K562 (cell line): ENCODE measurements around the gene CHD6. TPM values are rescaled to one million over a fixed set of nuclear protein-coding genes. Genes with fewer than 3 reads are reported as not detected.

Experiments
- CBFA2T3 ChIP-seq: fragments of 450-650 bp; IDR thresholded peaks from 2 replicates; pipeline ENCODE4 v1.6.1; 2017
- CBX1 ChIP-seq: sonication (generic); IDR thresholded peaks from 2 replicates; pipeline ENCODE4 v1.6.1; 2016; ENCODE audit warnings: antibody characterized with exemption, low read depth, mild to moderate bottlenecking
- ETV6 ChIP-seq, 3 experiments: fragments of 150-350 bp in 1 of 3; sonication (generic) in 1 of 3; formaldehyde crosslinking in 1 of 3; IDR thresholded peaks; 2 replicates each; pipeline versions ENCODE4 v1.6.1 to v1.8.0; 2014 to 2022; ENCODE audit warnings: borderline replicate concordance in 2 of 3, low read depth in 2 of 3, antibody characterized with exemption in 1 of 3, low read length in 1 of 3, mild to moderate bottlenecking in 1 of 3, missing genetic modification reagents in 1 of 3
- FOXA3 ChIP-seq, 2 experiments: fragments of 450-650 bp in 1 of 2; sonication (generic) in 1 of 2; formaldehyde crosslinking; IDR thresholded peaks in 1 of 2; conservative IDR thresholded peaks in 1 of 2; 2 replicates each; pipeline versions ENCODE4 v1.4.0 to v1.8.0; 2020 to 2022; ENCODE audit warnings: mild to moderate bottlenecking in 2 of 2, missing genetic modification reagents in 1 of 2
- GATAD2A ChIP-seq: fragments of 450-650 bp; IDR thresholded peaks from 2 replicates; pipeline ENCODE4 v1.6.1; 2017
- HSF4 ChIP-seq: fragments of 250-450 bp; sonication (Bioruptor Pico); IDR thresholded peaks from 2 replicates; pipeline ENCODE4 v2.1.2; 2022; ENCODE audit warnings: mild to moderate bottlenecking, moderate library complexity, borderline replicate concordance
- ILF3 ChIP-seq: fragments of 450-650 bp; IDR thresholded peaks from 2 replicates; pipeline ENCODE4 v1.6.1; 2018; ENCODE audit warnings: antibody characterized with exemption, mild to moderate bottlenecking, moderate library complexity, borderline replicate concordance
- KDM2B ChIP-seq: fragments of 250-450 bp; sonication (Bioruptor Pico); IDR thresholded peaks from 2 replicates; pipeline ENCODE4 v1.8.0; 2021; ENCODE audit warnings: mild to moderate bottlenecking, moderate library complexity
- KLF10 ChIP-seq: fragments of 250-450 bp; sonication (Bioruptor Pico); IDR thresholded peaks from 2 replicates; pipeline ENCODE4 v1.6.1; 2021; ENCODE audit warnings: matching md5 sums
- KLF16 ChIP-seq: IDR thresholded peaks from 2 replicates; pipeline ENCODE4 v1.6.1; 2016; ENCODE audit warnings: antibody characterized with exemption
- MAFK ChIP-seq: IDR thresholded peaks from 2 replicates; pipeline ENCODE4 v1.6.1; 2011; ENCODE audit warnings: low read length, improper control_type of control experiment
- MEF2A ChIP-seq: IDR thresholded peaks from 2 replicates; pipeline ENCODE4 v1.6.1; 2011; ENCODE audit warnings: low read depth, mild to moderate bottlenecking, low read length, moderate library complexity; ENCODE audit not compliant: control insufficient read depth
- MTA2 ChIP-seq: fragments of 450-650 bp; IDR thresholded peaks from 2 replicates; pipeline ENCODE4 v1.6.1; 2016; ENCODE audit warnings: low read depth
- NCOR1 ChIP-seq: fragments of 450-650 bp; IDR thresholded peaks from 2 replicates; pipeline ENCODE4 v1.6.1; 2016; ENCODE audit warnings: mild to moderate bottlenecking, moderate library complexity
- NFIC ChIP-seq: fragments of 450-650 bp; IDR thresholded peaks from 2 replicates; pipeline ENCODE4 v1.6.1; 2017; ENCODE audit warnings: mild to moderate bottlenecking, inconsistent platforms
- PHTF2 ChIP-seq: fragments of 250-450 bp; sonication (Bioruptor Pico); IDR thresholded peaks from 2 replicates; pipeline ENCODE4 v1.5.0; 2021; ENCODE audit warnings: mild to moderate bottlenecking
- POU5F1 ChIP-seq: fragments of 150-350 bp; IDR thresholded peaks from 2 replicates; pipeline ENCODE4 v1.6.1; 2014; ENCODE audit warnings: borderline replicate concordance, low read length, low read depth, mild to moderate bottlenecking; ENCODE audit not compliant: partially characterized antibody
- SP1 ChIP-seq: sonication (generic); formaldehyde crosslinking; IDR thresholded peaks from 2 replicates; pipeline ENCODE4 v1.8.1; 2022; ENCODE audit warnings: mild to moderate bottlenecking, missing genetic modification reagents
- TAF1 ChIP-seq: IDR thresholded peaks from 2 replicates; pipeline ENCODE4 v1.6.1; 2011; ENCODE audit warnings: mild to moderate bottlenecking, low read length, moderate library complexity; ENCODE audit not compliant: insufficient read depth, control insufficient read depth, severe bottlenecking; ENCODE audit errors: extremely low read depth
- TAL1 ChIP-seq: fragments of 450-650 bp; IDR thresholded peaks from 2 replicates; pipeline ENCODE4 v1.6.1; 2016; ENCODE audit warnings: mild to moderate bottlenecking
- TCF3 ChIP-seq: sonication (generic); formaldehyde crosslinking; IDR thresholded peaks from 2 replicates; pipeline ENCODE4 v1.4.0; 2020; ENCODE audit warnings: mild to moderate bottlenecking, missing genetic modification reagents
- TCF7 ChIP-seq: sonication (generic); IDR thresholded peaks from 2 replicates; pipeline ENCODE4 v1.6.1; 2016; ENCODE audit warnings: antibody characterized with exemption, borderline replicate concordance
- XRCC5 ChIP-seq: fragments of 200-400 bp; formaldehyde crosslinking; IDR thresholded peaks from 2 replicates; pipeline ENCODE4 v1.6.1; 2017; ENCODE audit warnings: low read depth, mild to moderate bottlenecking, low read length
- ZNF224 ChIP-seq: sonication (generic); formaldehyde crosslinking; IDR thresholded peaks from 2 replicates; pipeline ENCODE4 v1.8.0; 2022; ENCODE audit warnings: mild to moderate bottlenecking, missing genetic modification reagents
- ZNF408 ChIP-seq: fragments of 250-450 bp; sonication (Bioruptor Pico); IDR thresholded peaks from 2 replicates; pipeline ENCODE4 v1.4.0; 2020; ENCODE audit warnings: low read depth, mild to moderate bottlenecking, moderate library complexity
- ZNF766 ChIP-seq: fragments of 200-800 bp; sonication (Bioruptor generic); conservative IDR thresholded peaks from 2 replicates; pipeline ENCODE4 v1.6.1; 2016; ENCODE audit warnings: missing genetic modification characterization, missing compliant biosample characterization
- polyA plus RNA-seq, 8 experiments: library from polyadenylated mRNA; depleted of rRNA in 4 of 8; stranded (reverse) in 5 of 8; unstranded in 3 of 8; fragments of >200 nt; fragmentation: Nextera tagmentation in 2 of 8; fragmentation: Illumina TruSeq in 1 of 8; extraction: Ambion mirVana in 2 of 8; extraction: Trizol in 1 of 8; gene quantifications; 2 replicates each; pipeline versions ENCODE4 v1.2.1 to v1.2.3, GENCODE V29; 2011 to 2014; ENCODE audit warnings: inconsistent platforms in 1 of 8, missing spikeins in 1 of 8
- total RNA-seq, 7 experiments: library from RNA; depleted of rRNA in 6 of 7; stranded (reverse); fragments of >200 nt in 6 of 7; fragmentation: Illumina TruSeq in 2 of 7; extraction: Trizol in 2 of 7; gene quantifications; 2 replicates each; pipeline versions ENCODE4 v1.2.1 to v1.2.3, GENCODE V29; 2011 to 2021; ENCODE audit warnings: low replicate concordance in 1 of 7
- TF ChIP-seq, protein P1 (sequence below): sonication (generic); formaldehyde crosslinking; IDR thresholded peaks from 2 replicates; pipeline ENCODE4 v1.8.0; 2022; ENCODE audit warnings: mild to moderate bottlenecking, missing genetic modification reagents
- TF ChIP-seq, protein P2 (sequence below): sonication (generic); formaldehyde crosslinking; IDR thresholded peaks from 2 replicates; pipeline ENCODE4 v1.8.0; 2022; ENCODE audit warnings: mild to moderate bottlenecking, missing genetic modification reagents
- TF ChIP-seq, protein P3 (sequence below): fragments of 450-650 bp; IDR thresholded peaks from 2 replicates; pipeline ENCODE4 v1.6.1; 2014; ENCODE audit warnings: low read depth, mild to moderate bottlenecking, moderate library complexity, borderline replicate concordance

Gene CHD6
- total and polyA plus RNA-seq, 9 of the 15 experiments (the other 6 are each of a cell fraction or from before 2014, with no cell fraction given): 3.9 to 24.2 (median 12.8) TPM

DNA sequence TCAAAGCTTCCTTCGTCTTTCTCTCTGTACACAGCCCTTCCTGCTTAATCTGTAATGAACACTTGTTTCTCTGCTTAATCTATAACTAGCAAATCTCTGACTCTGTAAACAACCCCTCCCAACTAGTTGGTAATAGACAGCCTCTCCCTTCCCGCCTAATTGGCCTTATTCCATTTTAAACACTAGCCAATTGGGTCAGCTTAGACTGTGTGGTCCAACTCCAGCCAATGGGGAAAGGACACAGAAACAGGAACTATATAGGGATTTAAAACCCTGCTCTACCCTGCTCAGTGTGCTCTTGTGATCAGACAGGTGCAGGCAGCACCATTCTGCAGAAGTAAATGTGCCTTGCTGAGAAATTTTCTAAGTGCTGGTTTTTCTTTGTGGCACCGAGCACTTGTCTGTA is 18.5 kb downstream of the CHD6 start (continued):
- TF ChIP-seq NCOR1: peak; percentile 34; the same call in 1 of the 2 replicates
- TF ChIP-seq TAL1: peak; percentile 63
- TF ChIP-seq KLF16: no peak
- TF ChIP-seq, protein P1, sequence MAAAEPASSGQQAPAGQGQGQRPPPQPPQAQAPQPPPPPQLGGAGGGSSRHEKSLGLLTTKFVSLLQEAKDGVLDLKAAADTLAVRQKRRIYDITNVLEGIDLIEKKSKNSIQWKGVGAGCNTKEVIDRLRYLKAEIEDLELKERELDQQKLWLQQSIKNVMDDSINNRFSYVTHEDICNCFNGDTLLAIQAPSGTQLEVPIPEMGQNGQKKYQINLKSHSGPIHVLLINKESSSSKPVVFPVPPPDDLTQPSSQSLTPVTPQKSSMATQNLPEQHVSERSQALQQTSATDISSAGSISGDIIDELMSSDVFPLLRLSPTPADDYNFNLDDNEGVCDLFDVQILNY (CRISPR knock-in tag): no peak
- TF ChIP-seq ILF3: no peak
- no peak for TF ChIP-seq KDM2B (CRISPR knock-in tag)
- no peak for TF ChIP-seq GATAD2A
- peak; percentile 62 for TF ChIP-seq TCF3 (CRISPR knock-in tag)
- TF ChIP-seq, protein P2, sequence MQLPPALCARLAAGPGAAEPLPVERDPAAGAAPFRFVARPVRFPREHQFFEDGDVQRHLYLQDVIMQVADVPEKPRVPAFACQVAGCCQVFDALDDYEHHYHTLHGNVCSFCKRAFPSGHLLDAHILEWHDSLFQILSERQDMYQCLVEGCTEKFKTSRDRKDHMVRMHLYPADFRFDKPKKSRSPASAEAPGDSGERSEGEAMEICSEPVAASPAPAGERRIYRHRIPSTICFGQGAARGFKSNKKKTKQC (CRISPR knock-in tag): no peak
- TF ChIP-seq CBFA2T3: peak; percentile 35; the same call in 1 of the 2 replicates
- no peak for TF ChIP-seq SP1 (CRISPR knock-in tag)
- TF ChIP-seq ZNF766 (CRISPR knock-in tag): no peak
- TF ChIP-seq FOXA3 (CRISPR knock-in tag; conservative IDR thresholded peaks at IDR 0.05 in 1 of 2, IDR thresholded peaks at IDR 0.05 in 1 of 2): peak; percentile 60 to 95
- TF ChIP-seq, protein P3, sequence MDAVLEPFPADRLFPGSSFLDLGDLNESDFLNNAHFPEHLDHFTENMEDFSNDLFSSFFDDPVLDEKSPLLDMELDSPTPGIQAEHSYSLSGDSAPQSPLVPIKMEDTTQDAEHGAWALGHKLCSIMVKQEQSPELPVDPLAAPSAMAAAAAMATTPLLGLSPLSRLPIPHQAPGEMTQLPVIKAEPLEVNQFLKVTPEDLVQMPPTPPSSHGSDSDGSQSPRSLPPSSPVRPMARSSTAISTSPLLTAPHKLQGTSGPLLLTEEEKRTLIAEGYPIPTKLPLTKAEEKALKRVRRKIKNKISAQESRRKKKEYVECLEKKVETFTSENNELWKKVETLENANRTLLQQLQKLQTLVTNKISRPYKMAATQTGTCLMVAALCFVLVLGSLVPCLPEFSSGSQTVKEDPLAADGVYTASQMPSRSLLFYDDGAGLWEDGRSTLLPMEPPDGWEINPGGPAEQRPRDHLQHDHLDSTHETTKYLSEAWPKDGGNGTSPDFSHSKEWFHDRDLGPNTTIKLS: no peak
- no peak for TF ChIP-seq ZNF408 (CRISPR knock-in tag)
- no peak for TF ChIP-seq TAF1
- 0 out of 2 replicates have a peak, but pooled peaks have one; percentile 14 for TF ChIP-seq NFIC
- no peak for TF ChIP-seq MEF2A
- TF ChIP-seq KLF10: no peak
- TF ChIP-seq TCF7: no peak
- TF ChIP-seq CBX1: peak; percentile 94
- TF ChIP-seq ZNF224 (CRISPR knock-in tag): no peak
- no peak for TF ChIP-seq POU5F1
- no peak for TF ChIP-seq XRCC5
- no peak for TF ChIP-seq PHTF2 (CRISPR knock-in tag)
- TF ChIP-seq MTA2: no peak
- TF ChIP-seq HSF4 (CRISPR knock-in tag): no peak
- TF ChIP-seq ETV6 (IDR thresholded peaks at IDR 0.05; ENCODE audit: borderline replicate concordance in 1 of 2, low read depth in 2 of 2, low read length in 1 of 2): no peak
- no peak for TF ChIP-seq ETV6 (CRISPR knock-in tag; IDR thresholded peaks at IDR 0.05; ENCODE audit: borderline replicate concordance)
- TF ChIP-seq MAFK: no peak
